Measurements from ENCODE around the gene CYP2S1. TPM values are rescaled to one million over a fixed set of nuclear protein-coding genes. Genes with fewer than 3 reads are reported as not detected.

The CYP2S1 gene
- total and polyA plus RNA-seq, 9 of the 15 experiments (the other 6 are each of a cell fraction or from before 2014, with no cell fraction given), result 0.07 to 1.9 (median 0.41) TPM

- no peak for TF ChIP-seq HINFP (tag; conservative IDR thresholded peaks at IDR 0.05; ENCODE audit: low read depth)
- no peak for TF ChIP-seq JUNB (CRISPR knock-in tag; conservative IDR thresholded peaks at IDR 0.05)
- TF ChIP-seq GABPA (tag; conservative IDR thresholded peaks at IDR 0.05; ENCODE audit: low read depth), result peak; percentile 64
- no peak for TF ChIP-seq ZNF217 (CRISPR knock-in tag; IDR thresholded peaks at IDR 0.05)
- TF ChIP-seq POLR2B (IDR thresholded peaks at IDR 0.05; ENCODE audit: low read depth, partially characterized antibody), result no peak
- no peak for TF ChIP-seq MEIS2 (IDR thresholded peaks at IDR 0.05; ENCODE audit: partially characterized antibody)
- TF ChIP-seq MTF1 (CRISPR knock-in tag; IDR thresholded peaks at IDR 0.05; ENCODE audit: borderline replicate concordance), result 0 out of 2 replicates have a peak, but pooled peaks have one; percentile 30
- TF ChIP-seq JUN (IDR thresholded peaks at IDR 0.05; ENCODE audit: borderline replicate concordance, low read depth, low read length), result 0 out of 2 replicates have a peak, but pooled peaks have one; percentile 49
- TF ChIP-seq JUN (CRISPR knock-in tag; IDR thresholded peaks at IDR 0.05; ENCODE audit: borderline replicate concordance), result no peak; the same call in 1 of the 2 replicates
- no peak for TF ChIP-seq FOXJ3 (CRISPR knock-in tag; IDR thresholded peaks at IDR 0.05)
- no peak for TF ChIP-seq MAFG (tag; conservative IDR thresholded peaks at IDR 0.05)
- no peak for TF ChIP-seq SAFB2 (IDR thresholded peaks at IDR 0.05; ENCODE audit: borderline replicate concordance, low read depth, low read length, severe bottlenecking)
- TF ChIP-seq SMARCE1 (IDR thresholded peaks at IDR 0.05), result peak; percentile 79; the same call in 1 of the 2 replicates
- no peak for TF ChIP-seq FOXJ2 (tag; IDR thresholded peaks at IDR 0.05)
- no peak for TF ChIP-seq IRF9 (tag; IDR thresholded peaks at IDR 0.05)
- no peak for TF ChIP-seq NKRF (IDR thresholded peaks at IDR 0.05; ENCODE audit: borderline replicate concordance)
- TF ChIP-seq USF1 (CRISPR knock-in tag; IDR thresholded peaks at IDR 0.05), result peak; percentile 48; the same call in 1 of the 2 replicates
- peak; percentile 74; the same call in 1 of the 2 replicates for TF ChIP-seq ZNF175 (CRISPR knock-in tag; IDR thresholded peaks at IDR 0.05; ENCODE audit: low read depth)
- TF ChIP-seq ZNF785 (CRISPR knock-in tag; IDR thresholded peaks at IDR 0.05), result no peak
- TF ChIP-seq HBP1 (CRISPR knock-in tag; IDR thresholded peaks at IDR 0.05), result peak; percentile 76; the same call in 1 of the 2 replicates
Observed at GRCh38 chr19:41226053-41226873, 33.2 kb downstream of the CYP2S1 start (continued).
